Upper lobe of left lung (tissue), 4 donors: Measurements from ENCODE around the gene KIF26B.

Experiments used
- EP300 ChIP-seq, 4 donors: sonication (generic); formaldehyde crosslinking; IDR thresholded peaks; one replicate each; pipeline ENCODE4 v1.5.1; 2017; ENCODE audit warnings: antibody characterized with exemption in 4 of 4, control low read depth in 2 of 4
- POLR2A ChIP-seq, 4 donors: fragments of 450-650 bp; IDR thresholded peaks; one replicate each; pipeline ENCODE4 v1.5.1; 2016 to 2017; ENCODE audit warnings: antibody characterized with exemption in 4 of 4, mild to moderate bottlenecking in 2 of 4

- no peak for TF ChIP-seq POLR2A (IDR thresholded peaks at IDR 0.05)
- no peak for TF ChIP-seq EP300 (IDR thresholded peaks at IDR 0.05)
Measured at GRCh38 chr1:245600658-245601057, 445.9 kb downstream of the KIF26B start.
